GM23338 (cell line): Measurements from ENCODE around the gene UBE2G2. TPM values are rescaled to one million over a fixed set of nuclear protein-coding genes. Genes with fewer than 3 reads are reported as not detected.

Experiments used
- ATAC-seq: fragments of 200-7000 bp; cut with Tn5 transposase; 3 replicates; pipeline ENCODE4 v1.9.1; 2020
- DNase-seq: peaks from one replicate; pipeline ENCODE4 v3.0.0-alpha.2; 2015; ENCODE audit warnings: low spot score
- H2AFZ ChIP-seq: fragments of 200-600 bp; sonication (generic); 2 replicates; pipeline ENCODE4 v1.8.0; 2016; ENCODE audit warnings: antibody characterized with exemption, mild to moderate bottlenecking, moderate library complexity
- H3F3A ChIP-seq: fragments of 200-600 bp; sonication (generic); replicated peaks from 2 replicates; pipeline ENCODE4 v1.8.0; 2017; ENCODE audit warnings: antibody characterized with exemption, mixed run types, low read depth
- H3K27ac ChIP-seq: fragments of 200-600 bp; sonication (generic); 2 replicates; pipeline ENCODE4 v1.6.1; 2016; ENCODE audit warnings: low read depth
- H3K27me3 ChIP-seq: fragments of 200-600 bp; sonication (generic); 2 replicates; pipeline ENCODE4 v1.8.0; 2016; ENCODE audit warnings: mild to moderate bottlenecking, mixed run types, moderate library complexity; ENCODE audit not compliant: insufficient read depth
- H3K36me3 ChIP-seq: fragments of 200-600 bp; sonication (generic); 2 replicates; pipeline ENCODE4 v1.8.0; 2016; ENCODE audit warnings: mild to moderate bottlenecking; ENCODE audit not compliant: insufficient read depth
- H3K4me1 ChIP-seq: fragments of 200-600 bp; sonication (generic); 2 replicates; pipeline ENCODE4 v1.8.0; 2016; ENCODE audit warnings: mild to moderate bottlenecking, moderate library complexity; ENCODE audit not compliant: insufficient read depth
- H3K4me2 ChIP-seq: fragments of 200-600 bp; sonication (generic); 2 replicates; pipeline ENCODE4 v1.7.1; 2017; ENCODE audit warnings: mixed run types
- H3K4me3 ChIP-seq: fragments of 200-600 bp; sonication (generic); 2 replicates; pipeline ENCODE4 v1.6.1; 2016; ENCODE audit warnings: mixed run types
- H3K79me2 ChIP-seq: fragments of 200-600 bp; sonication (generic); replicated peaks from 2 replicates; pipeline ENCODE4 v1.8.0; 2017; ENCODE audit warnings: mild to moderate bottlenecking; ENCODE audit not compliant: insufficient read depth
- H3K9me2 ChIP-seq: fragments of 200-600 bp; sonication (generic); 2 replicates; pipeline ENCODE4 v1.8.0; 2017; ENCODE audit not compliant: insufficient read depth
- H4K20me1 ChIP-seq: fragments of 200-600 bp; sonication (generic); replicated peaks from 2 replicates; pipeline ENCODE4 v1.8.0; 2017; ENCODE audit warnings: mild to moderate bottlenecking; ENCODE audit not compliant: insufficient read depth
- H3K27ac Mint-ChIP-seq: 2 replicates; pipeline ENCODE4 v1.8.0; 2020; ENCODE audit warnings: inconsistent platforms, mild to moderate bottlenecking, moderate library complexity, mixed read lengths
- H3K27me3 Mint-ChIP-seq: 3 replicates; pipeline ENCODE4 v1.8.0; 2022; ENCODE audit warnings: low read depth, mild to moderate bottlenecking, moderate library complexity, mixed read lengths, inconsistent platforms; ENCODE audit not compliant: insufficient read depth, poor library complexity
- H3K36me3 Mint-ChIP-seq: 3 replicates; pipeline ENCODE4 v1.8.0; 2021; ENCODE audit warnings: low read depth, mild to moderate bottlenecking, inconsistent platforms, moderate library complexity, mixed read lengths
- H3K4me1 Mint-ChIP-seq: 3 replicates; pipeline ENCODE4 v1.8.0; 2020; ENCODE audit warnings: mild to moderate bottlenecking, inconsistent platforms, mixed read lengths
- H3K4me3 Mint-ChIP-seq: 3 replicates; pipeline ENCODE4 v1.8.0; 2021; ENCODE audit warnings: moderate library complexity, mild to moderate bottlenecking, inconsistent platforms, mixed read lengths
- H3K9me3 Mint-ChIP-seq: 3 replicates; pipeline ENCODE4 v1.8.0; 2020; ENCODE audit warnings: moderate library complexity, mild to moderate bottlenecking, inconsistent platforms, mixed read lengths
- CREB1 ChIP-seq: fragments of 250-450 bp; sonication (Bioruptor Pico); IDR thresholded peaks from 2 replicates; pipeline ENCODE4 v1.5.0; 2020; ENCODE audit warnings: low read depth, mild to moderate bottlenecking, moderate library complexity
- EZH2 ChIP-seq: fragments of 200-600 bp; sonication (generic); IDR thresholded peaks from one replicate; pipeline ENCODE4 v1.8.0; 2017; ENCODE audit warnings: antibody characterized with exemption, mild to moderate bottlenecking, low read depth; ENCODE audit not compliant: unreplicated experiment
- EZH2phosphoT487 ChIP-seq: fragments of 200-600 bp; sonication (generic); IDR thresholded peaks from one replicate; pipeline ENCODE4 v1.8.1; 2018; ENCODE audit warnings: antibody characterized with exemption; ENCODE audit not compliant: unreplicated experiment
- JUNB ChIP-seq: IDR thresholded peaks from one replicate; pipeline ENCODE4 v1.6.1; 2016; ENCODE audit warnings: antibody characterized with exemption; ENCODE audit not compliant: unreplicated experiment
- POLR2AphosphoS5 ChIP-seq: IDR thresholded peaks from 2 replicates; pipeline ENCODE4 v1.6.1; 2016; ENCODE audit warnings: antibody characterized with exemption, low read depth
- STAT1 ChIP-seq: IDR thresholded peaks from one replicate; pipeline ENCODE4 v1.6.1; 2016; ENCODE audit warnings: antibody characterized with exemption; ENCODE audit not compliant: unreplicated experiment
- ZNF114 ChIP-seq: fragments of 250-450 bp; sonication (Bioruptor Pico); IDR thresholded peaks from 2 replicates; pipeline ENCODE4 v1.5.0; 2020; ENCODE audit warnings: mild to moderate bottlenecking, moderate library complexity
- ZNF331 ChIP-seq: fragments of 250-450 bp; sonication (Bioruptor Pico); IDR thresholded peaks from 2 replicates; pipeline ENCODE4 v1.5.0; 2020; ENCODE audit warnings: low read depth, mild to moderate bottlenecking, moderate library complexity
- polyA plus RNA-seq: library from polyadenylated mRNA; unstranded; fragments of >200 nt; fragmentation: Nextera tagmentation; extraction: Ambion mirVana; gene quantifications from 2 replicates; pipeline ENCODE4 v1.2.1, GENCODE V29; 2016
- total RNA-seq: library from RNA; depleted of rRNA; stranded (reverse); fragments of >200 nt; shearing (Covaris generic); gene quantifications from 2 replicates; pipeline ENCODE4 v1.2.3, GENCODE V29; 2014
- TF ChIP-seq, protein P1 (sequence below): IDR thresholded peaks from 2 replicates; pipeline ENCODE4 v1.6.1; 2016; ENCODE audit warnings: antibody characterized with exemption
- TF ChIP-seq, protein P2 (sequence below), 2 experiments: fragments of 200-600 bp in 1 of 2; sonication (generic) in 1 of 2; conservative IDR thresholded peaks; 2 replicates each; pipeline versions ENCODE4 v1.5.1 to v1.6.1; 2016 to 2017; ENCODE audit warnings: antibody characterized with exemption in 2 of 2, low read depth in 2 of 2, mild to moderate bottlenecking in 2 of 2, moderate library complexity in 1 of 2
- TF ChIP-seq, protein P3 (sequence below): fragments of 250-450 bp; sonication (Bioruptor Pico); IDR thresholded peaks from 2 replicates; pipeline ENCODE4 v1.5.0; 2020; ENCODE audit warnings: mild to moderate bottlenecking, moderate library complexity

The UBE2G2 gene
- total and polyA plus RNA-seq, 2 experiments from 2014 or later, result 66.4 to 100 TPM

DNA sequence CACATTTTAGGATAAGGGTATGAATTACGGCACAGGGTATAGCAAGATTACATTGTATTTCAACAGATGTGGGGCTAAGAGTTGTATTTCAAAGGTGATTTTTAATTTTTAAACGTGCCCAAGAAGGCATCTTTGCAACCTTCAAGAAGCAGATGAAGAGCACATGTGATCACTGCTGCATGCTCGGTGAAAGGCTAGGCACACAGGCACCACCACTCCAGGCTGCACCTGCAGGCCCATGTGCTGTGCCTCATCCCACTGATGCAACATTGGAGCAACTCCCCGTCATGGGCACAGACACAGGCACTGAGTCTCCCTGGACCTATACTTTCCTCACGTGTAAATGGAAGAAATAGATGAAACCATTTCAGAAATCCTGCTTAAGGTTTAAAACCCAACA is 23.5 kb downstream of the UBE2G2 start:
- H3K4me3 Mint-ChIP-seq, result no peak overlapping the region
- Histone ChIP-seq H2AFZ (no peak overlapping the region), H3K9me2 (no peaks in the 10 kb centered on the region), H3K36me3 (peaks cover 29% of the 10 kb centered on the region), H3K4me2 (no peak overlapping the region), H3K4me1 (no peaks in the 10 kb centered on the region), H3K79me2 (peaks cover 65% of the 10 kb centered on the region), H3K4me3 (no peak overlapping the region), H4K20me1 (peaks cover 22% of the 10 kb centered on the region), H3K27ac (no peak overlapping the region), H3F3A (no peaks in the 10 kb centered on the region; the same call in 1 of the 2 replicates), H3K27me3 (no peaks in the 10 kb centered on the region)
- no peaks in the 10 kb centered on the region for H3K4me1 Mint-ChIP-seq
- TF ChIP-seq ZNF331 (CRISPR knock-in tag) (no peak), ZNF114 (CRISPR knock-in tag) (no peak), STAT1 (no peak), CREB1 (CRISPR knock-in tag) (no peak), JUNB (no peak)
- TF ChIP-seq, protein P1, sequence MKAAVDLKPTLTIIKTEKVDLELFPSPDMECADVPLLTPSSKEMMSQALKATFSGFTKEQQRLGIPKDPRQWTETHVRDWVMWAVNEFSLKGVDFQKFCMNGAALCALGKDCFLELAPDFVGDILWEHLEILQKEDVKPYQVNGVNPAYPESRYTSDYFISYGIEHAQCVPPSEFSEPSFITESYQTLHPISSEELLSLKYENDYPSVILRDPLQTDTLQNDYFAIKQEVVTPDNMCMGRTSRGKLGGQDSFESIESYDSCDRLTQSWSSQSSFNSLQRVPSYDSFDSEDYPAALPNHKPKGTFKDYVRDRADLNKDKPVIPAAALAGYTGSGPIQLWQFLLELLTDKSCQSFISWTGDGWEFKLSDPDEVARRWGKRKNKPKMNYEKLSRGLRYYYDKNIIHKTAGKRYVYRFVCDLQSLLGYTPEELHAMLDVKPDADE, result no peak
- TF ChIP-seq, protein P2, sequence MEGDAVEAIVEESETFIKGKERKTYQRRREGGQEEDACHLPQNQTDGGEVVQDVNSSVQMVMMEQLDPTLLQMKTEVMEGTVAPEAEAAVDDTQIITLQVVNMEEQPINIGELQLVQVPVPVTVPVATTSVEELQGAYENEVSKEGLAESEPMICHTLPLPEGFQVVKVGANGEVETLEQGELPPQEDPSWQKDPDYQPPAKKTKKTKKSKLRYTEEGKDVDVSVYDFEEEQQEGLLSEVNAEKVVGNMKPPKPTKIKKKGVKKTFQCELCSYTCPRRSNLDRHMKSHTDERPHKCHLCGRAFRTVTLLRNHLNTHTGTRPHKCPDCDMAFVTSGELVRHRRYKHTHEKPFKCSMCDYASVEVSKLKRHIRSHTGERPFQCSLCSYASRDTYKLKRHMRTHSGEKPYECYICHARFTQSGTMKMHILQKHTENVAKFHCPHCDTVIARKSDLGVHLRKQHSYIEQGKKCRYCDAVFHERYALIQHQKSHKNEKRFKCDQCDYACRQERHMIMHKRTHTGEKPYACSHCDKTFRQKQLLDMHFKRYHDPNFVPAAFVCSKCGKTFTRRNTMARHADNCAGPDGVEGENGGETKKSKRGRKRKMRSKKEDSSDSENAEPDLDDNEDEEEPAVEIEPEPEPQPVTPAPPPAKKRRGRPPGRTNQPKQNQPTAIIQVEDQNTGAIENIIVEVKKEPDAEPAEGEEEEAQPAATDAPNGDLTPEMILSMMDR (conservative IDR thresholded peaks at IDR 0.05; ENCODE audit: low read depth in 2 of 2), result no peak
- no peaks in the 10 kb centered on the region for H3K9me3 Mint-ChIP-seq
- H3K36me3 Mint-ChIP-seq, result peaks cover 48% of the 10 kb centered on the region
- ATAC-seq (no peak), DNase-seq (no peak)
- no peaks in the 10 kb centered on the region for H3K27me3 Mint-ChIP-seq
- peak overlapping the region; percentile 48 for H3K27ac Mint-ChIP-seq

DNA sequence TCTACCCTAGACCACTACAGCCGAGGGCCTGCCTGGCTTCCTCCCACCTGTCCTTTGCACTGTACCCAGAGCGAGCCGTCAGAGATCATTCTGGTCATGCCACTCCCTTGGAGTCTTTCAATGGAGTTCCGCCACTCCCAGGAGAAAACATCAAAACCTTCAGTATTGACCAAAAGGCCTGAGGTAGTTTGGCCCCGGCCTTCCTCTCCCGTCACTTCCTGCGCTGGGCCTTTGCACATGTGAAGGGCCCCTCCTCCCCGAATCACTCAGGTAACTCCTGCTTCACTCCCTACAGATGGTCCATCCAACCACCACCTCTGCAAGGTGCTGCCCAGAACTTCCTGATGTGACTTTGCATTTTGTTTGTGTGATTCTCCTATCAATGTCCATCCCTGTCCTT is 26.6 kb downstream of the UBE2G2 start:
- no peak overlapping the region for H3K27ac ChIP-seq
- peaks cover 7% of the 10 kb centered on the region for H3K27me3 Mint-ChIP-seq
- no peak for ATAC-seq
- H3K4me1 ChIP-seq, result no peaks in the 10 kb centered on the region
- H3F3A ChIP-seq, result peaks cover 2% of the 10 kb centered on the region; the same call in 1 of the 2 replicates
- peaks cover 33% of the 10 kb centered on the region for H3K36me3 ChIP-seq
- H3K36me3 Mint-ChIP-seq, result peaks cover 61% of the 10 kb centered on the region
- no peaks in the 10 kb centered on the region for H3K9me3 Mint-ChIP-seq
- H2AFZ ChIP-seq, result no peak overlapping the region
- no peaks in the 10 kb centered on the region for H3K9me2 ChIP-seq
- DNase-seq, result no peak
- peaks cover 15% of the 10 kb centered on the region for H4K20me1 ChIP-seq
- H3K79me2 ChIP-seq, result peaks cover 36% of the 10 kb centered on the region
- H3K27ac Mint-ChIP-seq, result no peak overlapping the region
- no peaks in the 10 kb centered on the region for H3K4me1 Mint-ChIP-seq
- H3K4me2 ChIP-seq, result no peak overlapping the region
- no peak overlapping the region for H3K4me3 ChIP-seq
- H3K4me3 Mint-ChIP-seq, result no peak overlapping the region
- no peaks in the 10 kb centered on the region for H3K27me3 ChIP-seq
- TF ChIP-seq, protein P2 (conservative IDR thresholded peaks at IDR 0.05; ENCODE audit: low read depth in 2 of 2), result no peak
- no peak for TF ChIP-seq ZNF114 (CRISPR knock-in tag)
- no peak for TF ChIP-seq EZH2
- no peak for TF ChIP-seq EZH2phosphoT487
- TF ChIP-seq JUNB, result no peak
- TF ChIP-seq, protein P3, sequence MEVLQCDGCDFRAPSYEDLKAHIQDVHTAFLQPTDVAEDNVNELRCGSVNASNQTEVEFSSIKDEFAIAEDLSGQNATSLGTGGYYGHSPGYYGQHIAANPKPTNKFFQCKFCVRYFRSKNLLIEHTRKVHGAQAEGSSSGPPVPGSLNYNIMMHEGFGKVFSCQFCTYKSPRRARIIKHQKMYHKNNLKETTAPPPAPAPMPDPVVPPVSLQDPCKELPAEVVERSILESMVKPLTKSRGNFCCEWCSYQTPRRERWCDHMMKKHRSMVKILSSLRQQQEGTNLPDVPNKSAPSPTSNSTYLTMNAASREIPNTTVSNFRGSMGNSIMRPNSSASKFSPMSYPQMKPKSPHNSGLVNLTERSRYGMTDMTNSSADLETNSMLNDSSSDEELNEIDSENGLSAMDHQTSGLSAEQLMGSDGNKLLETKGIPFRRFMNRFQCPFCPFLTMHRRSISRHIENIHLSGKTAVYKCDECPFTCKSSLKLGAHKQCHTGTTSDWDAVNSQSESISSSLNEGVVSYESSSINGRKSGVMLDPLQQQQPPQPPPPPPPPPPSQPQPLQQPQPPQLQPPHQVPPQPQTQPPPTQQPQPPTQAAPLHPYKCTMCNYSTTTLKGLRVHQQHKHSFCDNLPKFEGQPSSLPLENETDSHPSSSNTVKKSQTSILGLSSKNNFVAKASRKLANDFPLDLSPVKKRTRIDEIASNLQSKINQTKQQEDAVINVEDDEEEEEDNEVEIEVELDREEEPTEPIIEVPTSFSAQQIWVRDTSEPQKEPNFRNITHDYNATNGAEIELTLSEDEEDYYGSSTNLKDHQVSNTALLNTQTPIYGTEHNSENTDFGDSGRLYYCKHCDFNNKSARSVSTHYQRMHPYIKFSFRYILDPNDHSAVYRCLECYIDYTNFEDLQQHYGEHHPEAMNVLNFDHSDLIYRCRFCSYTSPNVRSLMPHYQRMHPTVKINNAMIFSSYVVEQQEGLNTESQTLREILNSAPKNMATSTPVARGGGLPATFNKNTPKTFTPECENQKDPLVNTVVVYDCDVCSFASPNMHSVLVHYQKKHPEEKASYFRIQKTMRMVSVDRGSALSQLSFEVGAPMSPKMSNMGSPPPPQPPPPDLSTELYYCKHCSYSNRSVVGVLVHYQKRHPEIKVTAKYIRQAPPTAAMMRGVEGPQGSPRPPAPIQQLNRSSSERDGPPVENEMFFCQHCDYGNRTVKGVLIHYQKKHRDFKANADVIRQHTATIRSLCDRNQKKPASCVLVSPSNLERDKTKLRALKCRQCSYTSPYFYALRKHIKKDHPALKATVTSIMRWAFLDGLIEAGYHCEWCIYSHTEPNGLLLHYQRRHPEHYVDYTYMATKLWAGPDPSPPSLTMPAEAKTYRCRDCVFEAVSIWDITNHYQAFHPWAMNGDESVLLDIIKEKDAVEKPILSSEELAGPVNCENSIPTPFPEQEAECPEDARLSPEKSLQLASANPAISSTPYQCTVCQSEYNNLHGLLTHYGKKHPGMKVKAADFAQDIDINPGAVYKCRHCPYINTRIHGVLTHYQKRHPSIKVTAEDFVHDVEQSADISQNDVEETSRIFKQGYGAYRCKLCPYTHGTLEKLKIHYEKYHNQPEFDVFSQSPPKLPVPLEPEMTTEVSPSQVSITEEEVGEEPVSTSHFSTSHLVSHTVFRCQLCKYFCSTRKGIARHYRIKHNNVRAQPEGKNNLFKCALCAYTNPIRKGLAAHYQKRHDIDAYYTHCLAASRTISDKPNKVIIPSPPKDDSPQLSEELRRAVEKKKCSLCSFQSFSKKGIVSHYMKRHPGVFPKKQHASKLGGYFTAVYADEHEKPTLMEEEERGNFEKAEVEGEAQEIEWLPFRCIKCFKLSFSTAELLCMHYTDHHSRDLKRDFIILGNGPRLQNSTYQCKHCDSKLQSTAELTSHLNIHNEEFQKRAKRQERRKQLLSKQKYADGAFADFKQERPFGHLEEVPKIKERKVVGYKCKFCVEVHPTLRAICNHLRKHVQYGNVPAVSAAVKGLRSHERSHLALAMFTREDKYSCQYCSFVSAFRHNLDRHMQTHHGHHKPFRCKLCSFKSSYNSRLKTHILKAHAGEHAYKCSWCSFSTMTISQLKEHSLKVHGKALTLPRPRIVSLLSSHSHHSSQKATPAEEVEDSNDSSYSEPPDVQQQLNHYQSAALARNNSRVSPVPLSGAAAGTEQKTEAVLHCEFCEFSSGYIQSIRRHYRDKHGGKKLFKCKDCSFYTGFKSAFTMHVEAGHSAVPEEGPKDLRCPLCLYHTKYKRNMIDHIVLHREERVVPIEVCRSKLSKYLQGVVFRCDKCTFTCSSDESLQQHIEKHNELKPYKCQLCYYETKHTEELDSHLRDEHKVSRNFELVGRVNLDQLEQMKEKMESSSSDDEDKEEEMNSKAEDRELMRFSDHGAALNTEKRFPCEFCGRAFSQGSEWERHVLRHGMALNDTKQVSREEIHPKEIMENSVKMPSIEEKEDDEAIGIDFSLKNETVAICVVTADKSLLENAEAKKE, result no peak
- TF ChIP-seq POLR2AphosphoS5, result no peak
- TF ChIP-seq CREB1 (CRISPR knock-in tag), result no peak
